GM18907 (cell line): Measurements from ENCODE around the gene GRID1.

Source experiments
- ATAC-seq: cut with Tn5 transposase; IDR thresholded peaks from one replicate; pipeline ENCODE4 v1.9.1; 2021; ENCODE audit warnings: mild to moderate bottlenecking, moderate library complexity; ENCODE audit not compliant: unreplicated experiment

Gene GRID1

DNA sequence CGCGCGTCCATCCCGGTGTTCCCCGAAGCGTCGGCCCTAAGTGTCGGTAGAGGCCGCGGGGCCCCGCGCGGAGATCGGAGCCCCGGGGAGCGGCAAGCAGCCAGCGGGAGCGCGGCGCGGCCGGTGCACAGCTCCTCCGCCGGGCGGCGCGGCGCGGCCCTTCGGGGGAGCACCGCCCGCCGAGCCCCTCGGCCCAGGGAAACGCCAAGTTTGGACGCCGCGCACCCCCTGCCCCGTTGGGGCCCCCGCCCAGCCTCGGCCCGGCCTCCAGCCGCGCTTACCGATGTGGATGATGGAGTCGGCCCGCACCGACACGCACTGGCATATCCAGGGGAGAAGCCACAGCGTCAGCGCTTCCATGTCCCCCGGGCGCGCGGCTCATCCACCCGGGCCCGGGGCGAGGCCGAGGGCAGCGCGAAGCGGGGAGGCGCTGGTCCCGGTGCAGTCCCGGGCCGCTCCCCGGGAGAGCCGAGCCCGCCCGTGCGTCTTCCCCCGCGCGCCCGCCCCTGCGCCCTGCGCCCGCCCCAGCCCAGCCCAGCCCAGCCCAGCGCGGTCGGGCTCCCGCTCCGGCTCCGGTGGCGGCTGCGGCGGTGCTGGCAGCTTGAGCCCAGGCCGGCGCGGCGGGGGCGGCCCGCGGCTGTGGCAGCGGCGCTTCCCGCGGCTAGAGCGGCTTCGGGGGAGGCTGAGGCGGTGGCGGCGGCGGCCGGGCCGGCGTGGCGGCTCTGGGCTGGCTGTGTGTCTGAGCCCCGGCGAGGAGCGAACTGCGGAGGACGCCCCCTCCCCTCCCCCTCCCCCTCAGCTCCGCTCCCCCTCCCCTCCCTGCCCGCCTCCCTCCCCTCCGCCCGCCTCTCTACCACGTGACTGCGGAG, at the start of gene GRID1:
Gene GRID1, minus strand, starts transcription at position 763 of the 869 bp plus-strand sequence.
- ATAC-seq: peak; percentile 29

DNA sequence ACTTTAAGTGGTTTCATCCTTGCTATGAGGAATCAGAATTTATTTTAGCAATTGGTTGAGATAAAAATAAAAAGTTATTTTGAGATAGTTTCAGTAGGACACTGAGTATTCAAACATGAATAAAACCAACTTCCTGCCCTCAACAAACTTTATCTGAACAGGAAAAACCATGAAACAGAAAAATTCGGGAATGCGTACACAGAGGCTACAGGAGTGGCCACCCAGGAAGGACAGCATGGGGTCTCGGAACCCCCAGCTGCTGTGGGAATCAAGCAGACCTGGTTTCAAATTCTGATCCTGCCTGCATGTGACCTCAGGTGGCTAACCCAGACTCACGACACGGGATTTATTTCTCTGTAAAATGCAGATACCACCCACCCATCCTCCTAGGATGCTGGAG, 49.0 kb upstream of the GRID1 start:
- no peak for ATAC-seq

DNA sequence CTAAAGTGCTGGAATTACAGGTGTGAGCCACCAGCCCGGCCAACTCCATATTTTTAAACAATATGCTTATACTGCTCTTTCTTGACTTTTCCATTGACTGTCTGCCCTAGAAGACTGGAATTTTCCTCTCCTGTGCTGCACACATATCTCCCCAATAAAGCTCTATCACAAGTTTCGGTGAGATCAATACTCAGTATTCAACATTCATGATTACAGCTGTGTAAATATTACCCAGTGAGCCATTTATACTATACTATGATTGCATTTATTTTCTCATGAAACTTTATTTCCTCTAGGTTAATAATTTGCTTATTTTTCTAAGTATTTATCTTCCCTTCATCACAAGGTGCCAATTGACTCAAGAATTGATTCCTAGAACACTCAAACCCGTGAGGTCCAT, 48.5 kb upstream of the GRID1 start:
- no peak for ATAC-seq

DNA sequence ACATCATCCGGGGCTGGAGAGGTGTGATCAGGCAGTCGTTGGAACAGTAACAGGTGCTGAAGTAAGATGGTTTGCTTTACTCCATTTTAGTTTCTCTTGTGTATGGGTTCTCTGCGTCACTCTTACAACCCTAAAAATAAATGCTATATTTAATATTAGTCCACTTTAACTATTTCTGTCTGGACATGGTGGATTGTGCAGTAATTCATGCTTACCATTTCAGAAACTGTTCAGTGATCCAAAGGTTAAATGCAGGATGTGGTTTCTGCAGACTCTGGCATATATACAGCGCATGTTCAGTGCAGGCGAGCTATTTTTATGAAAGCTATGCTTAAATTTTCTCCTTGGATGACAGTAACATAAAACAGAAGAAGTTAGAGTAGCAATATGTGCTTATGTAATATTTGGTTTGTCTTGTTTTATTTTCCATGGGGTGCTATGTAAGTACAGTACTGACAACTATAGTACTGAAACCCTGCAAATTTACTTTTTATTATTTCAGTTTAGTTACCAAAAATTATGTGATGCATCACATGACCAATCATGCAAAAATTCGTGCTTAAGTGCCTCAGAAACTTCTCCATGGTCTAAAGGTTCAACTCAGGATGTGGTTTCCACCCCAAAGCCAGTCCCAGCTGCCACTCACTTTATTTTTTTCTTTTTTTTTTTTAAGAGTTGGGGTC, 46.6 kb upstream of the GRID1 start:
- ATAC-seq: peak; percentile 80

DNA sequence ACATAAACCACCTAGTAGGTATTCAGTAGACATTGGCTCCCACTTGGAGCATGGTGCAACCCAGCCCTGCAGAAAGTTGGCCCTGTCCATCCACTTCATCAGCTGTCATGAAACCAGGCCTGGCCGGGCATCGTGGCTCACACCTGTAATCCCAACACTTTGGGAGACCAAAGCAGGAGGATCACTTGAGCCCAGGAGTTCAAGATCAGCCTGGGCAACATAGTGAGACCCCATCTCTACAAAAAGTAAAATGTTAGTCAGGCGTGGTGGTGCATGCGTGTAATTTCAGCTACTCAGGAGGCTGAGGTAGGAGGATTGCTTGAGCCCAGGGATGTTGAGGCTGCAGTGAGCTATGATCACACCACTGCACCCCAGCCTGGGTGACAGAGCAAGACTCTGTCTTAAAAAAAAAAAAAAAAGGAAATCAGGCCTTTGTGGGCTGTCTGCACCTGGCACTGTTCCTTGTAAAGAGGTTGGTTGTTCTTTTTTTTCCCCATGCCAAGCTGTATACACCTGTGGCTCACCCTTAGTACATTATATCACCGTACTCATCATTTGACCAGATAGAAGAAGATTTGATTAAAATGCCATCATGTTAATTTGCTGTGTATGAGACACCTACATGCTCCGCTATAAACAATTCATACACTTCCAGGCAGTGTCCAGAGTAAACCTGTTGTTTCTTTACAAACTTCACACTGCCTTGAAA, 45.4 kb upstream of the GRID1 start:
- ATAC-seq: no peak

DNA sequence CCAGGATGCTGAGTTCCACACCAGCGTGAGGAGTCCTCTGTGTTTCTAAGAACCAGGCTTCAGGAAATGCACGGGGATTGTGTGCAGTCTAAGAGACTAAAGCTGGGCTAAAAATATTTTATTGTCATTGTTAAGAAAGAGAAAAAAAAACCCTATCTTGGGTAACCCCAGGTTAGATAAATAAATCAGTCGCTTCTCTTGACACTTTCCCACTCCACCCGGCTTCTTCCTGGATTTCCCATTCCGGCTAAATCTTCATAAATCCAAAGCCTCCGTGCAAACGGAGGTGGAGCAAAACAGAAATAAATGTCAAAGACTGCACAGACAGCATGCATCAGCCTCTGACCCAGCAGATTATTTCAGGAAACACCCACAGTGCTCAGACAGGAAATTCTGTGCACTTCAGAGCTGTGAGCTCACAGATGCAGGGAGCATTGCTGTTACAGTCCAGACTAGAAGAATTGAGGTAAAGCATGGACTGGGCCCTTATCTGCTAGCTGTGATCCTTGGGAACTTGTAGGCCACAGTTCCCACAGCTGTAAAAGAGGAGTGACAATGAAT, 44.8 kb upstream of the GRID1 start:
- peak; percentile 50 for ATAC-seq

DNA sequence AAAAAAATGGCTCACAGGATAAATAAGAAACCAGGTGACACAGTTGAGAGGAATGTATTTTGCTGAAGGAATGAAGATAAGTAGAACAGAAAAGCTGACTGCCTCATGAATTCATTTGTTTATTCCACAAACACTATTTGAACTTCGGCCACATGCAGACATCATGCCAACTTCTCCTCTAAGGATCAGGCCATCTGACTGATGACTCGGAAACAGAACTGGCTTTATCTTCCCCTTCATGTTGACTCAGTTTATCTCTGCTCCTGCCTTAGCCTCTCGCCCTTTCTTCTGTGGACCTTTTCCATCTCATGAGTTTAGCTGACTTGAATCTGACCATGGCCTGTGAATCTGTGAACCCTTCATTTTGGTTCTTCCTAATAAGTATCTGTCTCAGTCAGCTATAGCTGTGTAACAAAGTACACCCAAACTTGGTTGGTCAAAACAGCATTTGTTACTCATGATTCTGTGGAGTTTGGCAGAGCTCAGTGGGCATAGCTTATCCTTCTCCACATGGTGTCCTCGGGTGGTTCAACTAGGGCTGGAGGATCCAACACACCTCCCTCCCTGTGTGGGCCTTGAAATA, 44.0 kb upstream of the GRID1 start:
- no peak for ATAC-seq

DNA sequence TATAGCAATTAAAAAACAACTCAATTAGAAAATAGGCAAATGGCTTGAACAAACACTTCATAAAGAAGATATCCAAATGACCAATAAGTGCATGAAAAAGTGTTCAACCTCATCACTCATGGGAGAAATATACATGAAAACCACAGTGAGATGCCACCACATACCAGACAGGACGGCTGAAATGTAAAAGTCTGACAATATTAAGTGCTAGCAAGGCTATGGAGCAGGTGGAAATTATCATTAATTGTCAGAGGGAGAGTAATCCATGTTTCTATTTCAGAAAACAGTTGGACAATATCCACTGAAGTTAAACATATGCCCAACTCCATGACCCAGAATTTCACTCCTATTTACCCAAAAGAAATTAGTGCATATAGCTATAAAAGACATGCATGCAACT, 42.6 kb upstream of the GRID1 start:
- ATAC-seq: no peak

DNA sequence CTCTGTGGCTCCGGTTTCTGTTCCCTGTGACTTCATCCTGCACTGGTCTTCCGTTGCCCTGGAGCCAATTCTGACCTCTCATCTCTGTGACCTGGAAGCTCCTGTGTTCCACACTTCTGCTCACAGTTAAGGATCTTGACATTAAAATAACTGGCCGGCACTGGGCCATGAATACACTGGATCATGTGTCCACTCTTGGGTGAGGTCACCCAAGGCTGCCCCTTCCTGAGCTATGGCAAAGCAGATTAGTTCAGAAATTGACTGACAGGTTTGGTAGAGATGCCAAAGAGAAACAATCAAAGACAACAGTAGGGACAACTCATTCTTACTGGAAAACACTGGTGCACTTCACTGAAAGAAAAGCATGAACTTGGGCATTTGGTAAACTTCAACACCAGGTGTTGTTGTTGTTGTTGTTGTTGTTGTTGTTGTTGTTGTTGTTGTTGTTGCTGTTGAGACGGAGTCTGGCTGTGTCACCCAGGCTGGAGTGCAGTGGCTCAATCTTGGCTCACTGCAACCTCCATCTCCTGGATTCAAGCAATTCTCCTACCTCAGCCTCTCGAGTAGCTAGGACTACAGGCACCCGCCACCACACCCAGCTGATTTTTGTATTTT, 36.7 kb upstream of the GRID1 start:
- ATAC-seq: no peak

DNA sequence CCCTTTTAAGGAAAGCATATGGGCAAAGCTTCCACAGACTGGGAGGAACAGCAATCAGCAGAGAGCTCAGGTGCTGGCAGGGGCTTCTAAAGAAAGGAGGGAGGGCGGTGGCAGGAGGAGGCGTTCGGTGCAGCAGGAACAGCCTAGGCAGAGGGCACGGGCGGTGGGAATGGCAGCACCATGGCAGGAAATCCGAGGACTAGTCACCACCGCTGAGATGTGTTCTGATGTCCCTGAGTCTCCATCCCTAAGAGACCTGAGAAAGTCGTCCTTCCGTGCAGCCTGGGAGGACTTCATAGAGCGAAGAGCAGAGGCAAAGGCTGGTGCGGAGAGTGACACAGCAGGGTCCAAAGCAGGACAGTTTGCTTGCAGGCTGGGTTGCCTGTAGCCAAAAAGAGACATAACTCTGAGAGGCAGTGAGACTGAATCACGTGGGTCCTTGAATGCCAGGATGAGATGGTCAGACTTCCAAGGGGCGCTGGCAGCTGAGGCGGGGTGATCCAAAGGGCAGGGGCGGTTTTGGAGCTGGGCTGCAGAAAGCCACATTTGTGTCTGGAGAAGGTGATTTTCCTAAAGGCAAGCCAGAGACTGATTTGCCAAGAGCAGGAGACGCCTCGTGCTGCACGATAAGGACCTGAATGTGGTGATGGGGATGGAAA, 35.8 kb upstream of the GRID1 start:
- no peak for ATAC-seq

DNA sequence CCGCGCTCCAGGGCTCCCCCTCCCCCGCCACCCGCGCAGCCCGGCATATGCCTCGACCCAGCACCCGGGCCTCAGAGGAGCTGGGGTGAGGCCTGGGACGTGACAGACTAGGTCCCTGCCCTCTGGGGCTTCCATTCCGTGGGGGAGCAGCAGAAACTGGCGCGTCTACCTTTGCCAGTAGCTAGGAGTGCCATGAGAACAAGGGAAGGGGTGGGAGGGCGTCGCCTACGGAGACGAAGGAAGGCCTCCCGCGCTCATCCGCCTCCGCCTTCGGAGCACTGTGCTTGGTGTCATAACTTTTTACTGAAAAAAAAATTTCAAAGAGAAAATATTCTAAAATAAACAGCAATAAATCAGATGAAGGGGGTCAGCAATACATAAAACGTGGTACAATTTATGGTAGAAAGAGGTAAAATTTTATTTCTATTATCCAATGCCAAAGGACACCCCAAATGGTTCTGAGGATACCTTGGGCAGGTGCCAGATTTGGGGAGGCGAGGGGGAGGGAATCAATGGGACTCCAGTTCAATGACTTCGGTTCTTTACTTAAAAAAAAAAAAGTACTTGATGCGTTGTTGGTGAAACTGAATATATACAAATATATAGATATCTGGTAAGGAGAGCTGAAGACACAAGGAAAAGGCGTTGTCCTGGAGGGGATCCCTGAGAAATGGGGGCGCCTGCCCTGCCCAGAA, 35.1 kb upstream of the GRID1 start:
- no peak for ATAC-seq

DNA sequence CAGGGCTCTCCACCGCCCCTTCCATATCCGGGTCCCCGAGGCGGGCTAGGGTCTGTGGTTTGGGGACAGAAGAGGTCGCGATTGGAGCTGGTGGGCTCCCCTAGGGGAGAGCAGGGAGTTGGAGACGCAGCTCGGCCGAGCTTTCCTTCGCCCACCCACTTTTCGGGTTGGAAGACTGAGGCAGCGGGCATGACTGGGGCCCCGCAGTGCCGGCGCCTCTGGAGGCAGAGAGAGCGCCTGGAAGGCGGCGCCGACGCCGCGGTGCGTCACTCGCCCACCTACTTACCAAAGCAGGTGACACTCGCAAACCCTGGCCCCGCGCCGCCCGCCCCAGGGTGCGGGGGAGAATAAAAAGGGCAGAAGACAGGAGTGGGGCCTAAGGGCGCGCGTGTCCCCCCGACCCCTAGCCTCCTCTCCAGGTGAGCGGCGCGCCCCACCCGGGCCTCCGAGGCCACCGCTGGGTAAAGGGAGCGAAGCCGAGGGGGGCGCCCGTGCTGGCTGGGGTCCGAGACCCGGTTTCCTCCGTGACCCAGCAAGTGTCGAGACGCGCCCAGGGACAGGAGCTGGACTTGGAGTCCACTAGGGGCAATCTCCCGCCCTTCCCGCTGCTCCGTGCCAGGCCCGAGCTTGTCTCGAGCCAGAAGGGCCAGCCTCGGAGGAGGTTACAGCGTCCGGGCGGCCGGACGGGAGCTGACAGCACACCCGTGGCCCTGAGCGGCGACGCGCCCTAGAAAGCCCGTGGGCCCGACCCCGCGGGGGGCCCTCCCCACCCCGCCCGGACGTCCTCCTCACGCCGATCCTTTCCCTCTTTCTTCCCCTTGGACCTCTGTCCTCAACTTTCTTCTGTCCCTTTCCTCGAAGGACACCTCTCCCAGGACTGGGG, 34.4 kb upstream of the GRID1 start:
- ATAC-seq: peak; percentile 35

DNA sequence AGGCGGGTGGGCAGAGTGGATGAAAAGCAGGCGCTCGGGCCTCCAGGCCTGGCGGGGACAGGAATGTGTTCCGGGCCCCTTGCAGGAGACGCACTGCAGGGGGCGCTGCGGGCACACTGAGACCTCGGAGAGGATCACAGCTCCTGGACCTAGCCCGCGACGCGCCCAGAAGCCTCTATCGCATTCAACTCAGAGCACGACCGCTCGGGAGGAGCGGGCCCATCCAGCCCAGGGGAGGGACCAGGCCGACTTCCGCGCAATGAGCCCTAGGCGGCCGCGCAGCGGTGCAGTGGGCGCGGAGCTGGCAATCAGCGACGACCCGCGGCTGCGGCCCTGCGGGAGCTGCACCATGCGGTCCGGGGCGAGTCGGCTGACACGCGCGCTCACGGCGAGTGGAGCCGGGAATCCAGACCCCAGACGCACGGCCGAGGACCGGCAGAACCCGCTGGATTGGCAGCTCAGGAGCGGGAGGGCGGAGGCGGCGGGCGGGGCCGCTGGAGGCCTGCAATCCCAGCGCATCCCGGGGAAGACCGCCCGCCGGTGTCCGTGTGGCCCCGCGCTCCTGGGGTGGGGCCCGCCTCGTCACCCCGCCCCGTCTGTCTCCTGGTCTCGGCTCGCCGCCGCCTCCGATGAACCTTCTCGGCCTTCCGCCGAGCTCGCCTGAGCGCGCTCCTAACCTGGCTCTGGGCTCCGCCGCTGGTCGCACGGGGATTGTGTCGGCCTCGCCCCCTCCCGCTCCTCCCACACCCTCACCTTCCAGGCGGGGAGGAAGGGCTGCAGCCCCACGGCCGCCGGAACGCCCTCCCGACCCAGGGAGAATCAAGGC, 33.5 kb upstream of the GRID1 start:
- ATAC-seq: peak; percentile 95

DNA sequence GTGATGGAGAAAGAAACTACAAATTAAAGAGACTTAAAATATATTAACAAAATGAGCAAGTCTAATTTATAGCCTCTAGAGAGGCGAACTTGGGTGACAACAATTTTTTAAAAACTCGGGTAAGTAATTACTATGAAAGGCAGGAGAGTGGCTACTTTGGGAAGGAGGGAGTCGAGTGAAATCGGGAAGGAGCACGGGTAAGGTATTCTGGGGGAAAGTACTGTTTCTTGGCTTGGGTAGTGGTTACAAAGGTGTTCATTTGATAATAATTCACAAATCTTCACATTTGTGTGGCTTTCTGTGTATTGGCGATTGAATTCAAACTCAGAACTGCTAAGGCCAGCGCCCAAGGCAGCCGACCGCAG, 32.9 kb upstream of the GRID1 start:
- ATAC-seq: no peak

DNA sequence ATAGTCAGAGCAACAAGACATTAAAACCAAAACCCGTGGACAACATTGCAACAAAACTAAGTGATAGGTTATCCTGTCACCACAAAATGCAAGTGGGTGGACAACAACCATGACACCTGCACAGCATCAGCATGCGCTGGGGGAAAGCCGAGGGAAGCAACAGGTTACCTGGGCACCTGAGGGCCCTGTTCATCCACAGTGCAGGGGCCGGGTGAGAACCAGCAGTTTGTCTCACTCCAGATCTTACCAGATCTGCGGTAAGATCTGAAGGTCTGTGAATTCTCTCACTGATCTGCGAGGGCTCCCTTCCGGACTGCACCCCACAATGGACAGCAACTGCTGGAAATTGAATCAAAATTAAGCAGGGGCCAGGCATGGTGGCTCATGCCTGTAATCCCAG, 30.5 kb upstream of the GRID1 start:
- ATAC-seq: no peak

DNA sequence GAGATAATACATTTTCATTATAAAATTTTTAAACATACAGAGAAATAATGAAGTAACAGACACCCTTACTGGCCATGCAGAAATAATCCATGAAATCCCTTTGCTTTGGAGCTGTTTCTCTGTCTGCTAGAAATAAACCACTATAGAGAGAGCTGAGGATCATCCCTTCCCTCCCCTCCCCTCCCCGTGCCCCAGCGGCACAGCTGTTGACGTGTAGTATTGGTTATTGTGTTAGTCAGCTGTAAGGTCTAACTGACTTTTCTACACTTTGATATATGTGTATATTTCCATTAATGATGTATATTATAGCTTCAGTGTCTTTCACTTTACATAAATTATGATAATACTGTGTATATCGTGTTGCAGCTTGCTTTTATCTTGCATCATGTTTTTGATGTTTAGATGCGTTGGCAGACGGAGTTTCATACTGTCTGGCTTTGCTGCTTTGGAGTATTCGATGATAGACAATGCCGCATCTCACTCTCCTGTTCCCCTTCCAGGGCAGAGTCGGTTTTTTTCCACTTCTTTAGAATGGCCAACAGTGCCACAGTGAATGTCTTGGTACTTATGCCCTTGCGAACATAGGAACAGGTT, 27.4 kb upstream of the GRID1 start:
- no peak for ATAC-seq

DNA sequence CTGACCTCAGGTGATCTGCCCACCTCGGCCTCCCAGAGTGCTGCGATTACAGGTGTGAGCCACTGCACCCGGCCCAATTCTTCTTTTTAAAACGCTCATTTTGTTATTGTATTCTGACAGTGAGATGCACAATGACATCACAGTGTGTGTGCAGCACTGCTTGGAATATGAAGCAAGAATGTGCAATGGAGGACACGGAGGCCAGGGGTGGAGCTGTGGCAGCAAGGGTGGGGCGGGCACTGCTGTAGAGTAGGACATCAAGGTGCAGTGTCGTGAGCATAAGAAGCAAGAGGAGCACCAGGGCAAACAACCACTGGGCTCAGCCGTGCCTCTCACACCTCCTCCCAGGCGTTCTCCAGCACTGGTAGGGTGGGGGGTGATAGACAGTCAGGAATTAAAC, 26.8 kb upstream of the GRID1 start:
- ATAC-seq: no peak
